BLaER1 treated with 17β-estradiol and CSF1 and Interleukin-3, amounts not matched to agents 10 nM and 100 nM (cell line): Measurements from ENCODE around the gene FOXN3.

Experiments used
- H3K27ac ChIP-seq, 11 experiments: shearing (Covaris generic); formaldehyde crosslinking; 2 replicates each; pipeline ENCODE4 v1.8.1; 2022
- H3K27me3 ChIP-seq, 11 experiments: shearing (Covaris generic); formaldehyde crosslinking; 2 replicates each; pipeline ENCODE4 v1.8.1; 2022
- H3K36me3 ChIP-seq, 11 experiments: shearing (Covaris generic); formaldehyde crosslinking; 2 replicates each; pipeline ENCODE4 v1.8.1; 2022
- H3K4me1 ChIP-seq, 10 experiments: shearing (Covaris generic); formaldehyde crosslinking; 2 replicates each; pipeline ENCODE4 v1.8.1; 2022
- H3K4me2 ChIP-seq, 11 experiments: shearing (Covaris generic); formaldehyde crosslinking; 2 replicates each; pipeline ENCODE4 v1.8.1; 2022
- H3K4me3 ChIP-seq, 10 experiments: shearing (Covaris generic); formaldehyde crosslinking; 2 replicates each; pipeline ENCODE4 v1.8.1; 2022
- H3K9ac ChIP-seq, 11 experiments: shearing (Covaris generic); formaldehyde crosslinking; 2 replicates each; pipeline ENCODE4 v1.8.1; 2022
- H3K9me3 ChIP-seq, 11 experiments: shearing (Covaris generic); formaldehyde crosslinking; replicated peaks in 1 of 11; 2 replicates each; pipeline ENCODE4 v1.8.1; 2022
- H4K20me1 ChIP-seq, 11 experiments: shearing (Covaris generic); formaldehyde crosslinking; 2 replicates each; pipeline ENCODE4 v1.8.1; 2022
- Cebpa-rat ChIP-seq, 11 experiments: shearing (Covaris generic); IDR thresholded peaks; 2 replicates each; pipeline ENCODE4 v1.8.1; 2022

FOXN3 gene

GRCh38 chr14:89415159-89415558, 1.9 kb downstream of the FOXN3 start:
- H3K4me1 ChIP-seq = peaks cover 44 to 56% (median 51%) of the 10 kb centered on the region in 10 experiments
- peak overlapping the region in 10 of 11 experiments; percentile 89 to 98 (median 93); a peak in 15 of 22 replicates for H3K27ac ChIP-seq
- TF ChIP-seq Cebpa-rat (IDR thresholded peaks at IDR 0.05) = no peak
- peaks cover 23 to 39% (median 29%) of the 10 kb centered on the region in 11 experiments for H3K36me3 ChIP-seq
- H3K4me2 ChIP-seq = peak overlapping the region; percentile 70 to 96 (median 83)
- peak overlapping the region; percentile 92 to 99 (median 95); a peak in 21 of 22 replicates for H3K9ac ChIP-seq
- H4K20me1 ChIP-seq = peaks cover 0 to 11% (median 0%) of the 10 kb centered on the region in 11 experiments; a peak in 8 of 22 replicates
- peak overlapping the region; percentile 86 to 100 (median 97); a peak in 18 of 20 replicates for H3K4me3 ChIP-seq
- H3K27me3 ChIP-seq = no peaks in the 10 kb centered on the region
- peaks cover 0 to 17% (median 14%) of the 10 kb centered on the region in 11 experiments; a peak in 13 of 22 replicates for H3K9me3 ChIP-seq

- Histone ChIP-seq H3K4me1 (peaks cover 54 to 69% (median 59%) of the 10 kb centered on the region in 10 experiments), H3K27ac (no peak overlapping the region), H3K4me2 (peak overlapping the region in 1 of 11 experiments; percentile 97; a peak in 1 of 22 replicates), H3K9me3 (peaks cover 0 to 17% (median 14%) of the 10 kb centered on the region in 11 experiments; a peak in 13 of 22 replicates), H3K4me3 (no peak overlapping the region), H4K20me1 (peaks cover 12 to 37% (median 20%) of the 10 kb centered on the region in 11 experiments; a peak in 13 of 22 replicates), H3K27me3 (no peaks in the 10 kb centered on the region), H3K36me3 (peaks cover 25 to 54% (median 40%) of the 10 kb centered on the region in 11 experiments), H3K9ac (no peak overlapping the region)
- TF ChIP-seq Cebpa-rat (IDR thresholded peaks at IDR 0.05) = no peak
Measured at GRCh38 chr14:89411976-89412375, 5.1 kb downstream of the FOXN3 start.

- Histone ChIP-seq H4K20me1 (peaks cover 8 to 57% (median 26%) of the 10 kb centered on the region in 11 experiments; a peak in 14 of 22 replicates), H3K36me3 (peaks cover 35 to 74% (median 53%) of the 10 kb centered on the region in 11 experiments), H3K27ac (peak overlapping the region; percentile 33 to 80 (median 68); a peak in 19 of 22 replicates), H3K4me2 (peak overlapping the region; percentile 68 to 97 (median 86)), H3K4me1 (peaks cover 49 to 72% (median 56%) of the 10 kb centered on the region in 10 experiments), H3K27me3 (no peaks in the 10 kb centered on the region), H3K9me3 (peaks cover 0 to 17% (median 14%) of the 10 kb centered on the region in 11 experiments; a peak in 15 of 22 replicates), H3K4me3 (peak overlapping the region; percentile 3 to 58 (median 36); a peak in 13 of 20 replicates), H3K9ac (peak overlapping the region; percentile 37 to 71 (median 58); a peak in 20 of 22 replicates)
- no peak for TF ChIP-seq Cebpa-rat (IDR thresholded peaks at IDR 0.05)
Measured at GRCh38 chr14:89409961-89410360, 7.1 kb downstream of the FOXN3 start.

GRCh38 chr14:89408907-89409700, 7.9 kb downstream of the FOXN3 start:
- H3K4me2 ChIP-seq = peak overlapping the region; percentile 68 to 97 (median 86); a peak in 21 of 22 replicates
- H3K27ac ChIP-seq = peak overlapping the region in 7 of 11 experiments; percentile 39 to 80 (median 68); a peak in 10 of 22 replicates
- peaks cover 42 to 78% (median 60%) of the 10 kb centered on the region in 11 experiments for H3K36me3 ChIP-seq

GRCh38 chr14:89407856-89408255, 9.2 kb downstream of the FOXN3 start:
- peak overlapping the region in 4 of 11 experiments; percentile 26 to 39 (median 32); a peak in 5 of 22 replicates for H3K27ac ChIP-seq

More at GRCh38 chr14:89408907-89409700, 7.9 kb downstream of the FOXN3 start:
- Histone ChIP-seq H3K9ac (peak overlapping the region in 3 of 11 experiments; percentile 37 to 68 (median 40); a peak in 5 of 22 replicates), H3K9me3 (peaks cover 0 to 18% (median 14%) of the 10 kb centered on the region in 11 experiments; a peak in 15 of 22 replicates), H3K4me1 (peaks cover 44 to 64% (median 48%) of the 10 kb centered on the region in 10 experiments), H4K20me1 (peaks cover 7 to 58% (median 34%) of the 10 kb centered on the region in 11 experiments; a peak in 14 of 22 replicates), H3K4me3 (no peak overlapping the region), H3K27me3 (no peaks in the 10 kb centered on the region)
- TF ChIP-seq Cebpa-rat (IDR thresholded peaks at IDR 0.05) = no peak

GRCh38 chr14:89406941-89407340, 10.1 kb downstream of the FOXN3 start:
- Histone ChIP-seq H3K9me3 (peaks cover 0 to 30% (median 19%) of the 10 kb centered on the region in 11 experiments; a peak in 17 of 22 replicates), H3K27ac (peak overlapping the region in 7 of 11 experiments; percentile 1 to 39 (median 32); a peak in 8 of 22 replicates), H3K9ac (peak overlapping the region in 1 of 11 experiments; percentile 49; a peak in 3 of 22 replicates), H3K4me1 (peaks cover 53 to 73% (median 62%) of the 10 kb centered on the region in 10 experiments), H3K4me2 (peak overlapping the region; percentile 24 to 82 (median 49); a peak in 21 of 22 replicates), H3K4me3 (no peak overlapping the region), H3K36me3 (peaks cover 44 to 81% (median 67%) of the 10 kb centered on the region in 11 experiments), H3K27me3 (no peaks in the 10 kb centered on the region), H4K20me1 (peaks cover 10 to 72% (median 43%) of the 10 kb centered on the region in 11 experiments; a peak in 14 of 22 replicates)
- no peak for TF ChIP-seq Cebpa-rat (IDR thresholded peaks at IDR 0.05)

More at GRCh38 chr14:89407856-89408255, 9.2 kb downstream of the FOXN3 start:
- H3K4me1 ChIP-seq = peaks cover 45 to 64% (median 53%) of the 10 kb centered on the region in 10 experiments
- H3K9ac ChIP-seq = peak overlapping the region in 1 of 11 experiments; percentile 16; a peak in 1 of 22 replicates
- H3K9me3 ChIP-seq = peaks cover 0 to 30% (median 25%) of the 10 kb centered on the region in 11 experiments; a peak in 17 of 22 replicates
- peaks cover 10 to 64% (median 35%) of the 10 kb centered on the region in 11 experiments; a peak in 14 of 22 replicates for H4K20me1 ChIP-seq
- H3K36me3 ChIP-seq = peaks cover 48 to 83% (median 69%) of the 10 kb centered on the region in 11 experiments
- peak overlapping the region; percentile 1 to 82 (median 49); a peak in 17 of 22 replicates for H3K4me2 ChIP-seq
- TF ChIP-seq Cebpa-rat (IDR thresholded peaks at IDR 0.05) = no peak
- no peaks in the 10 kb centered on the region for H3K27me3 ChIP-seq
- H3K4me3 ChIP-seq = no peak overlapping the region

GRCh38 chr14:89406361-89406760, 10.7 kb downstream of the FOXN3 start:
- Histone ChIP-seq H3K27ac (peak overlapping the region in 4 of 11 experiments; percentile 0 to 33 (median 29); a peak in 3 of 22 replicates), H4K20me1 (peaks cover 15 to 78% (median 49%) of the 10 kb centered on the region in 11 experiments; a peak in 14 of 22 replicates)

GRCh38 chr14:89405712-89406111, 11.3 kb downstream of the FOXN3 start:
- Histone ChIP-seq H3K36me3 (peaks cover 38 to 81% (median 61%) of the 10 kb centered on the region in 11 experiments), H4K20me1 (peaks cover 19 to 80% (median 55%) of the 10 kb centered on the region in 11 experiments; a peak in 15 of 22 replicates)
- no peak for TF ChIP-seq Cebpa-rat (IDR thresholded peaks at IDR 0.05)

More at GRCh38 chr14:89406361-89406760, 10.7 kb downstream of the FOXN3 start:
- Histone ChIP-seq H3K27me3 (no peaks in the 10 kb centered on the region), H3K4me3 (no peak overlapping the region), H3K9ac (no peak overlapping the region), H3K9me3 (peaks cover 0 to 26% (median 15%) of the 10 kb centered on the region in 11 experiments; a peak in 17 of 22 replicates), H3K4me2 (peak overlapping the region in 2 of 11 experiments; percentile 80 to 82; a peak in 3 of 22 replicates), H3K36me3 (peaks cover 40 to 81% (median 62%) of the 10 kb centered on the region in 11 experiments), H3K4me1 (peaks cover 52 to 77% (median 65%) of the 10 kb centered on the region in 10 experiments)
- no peak for TF ChIP-seq Cebpa-rat (IDR thresholded peaks at IDR 0.05)

More at GRCh38 chr14:89405712-89406111, 11.3 kb downstream of the FOXN3 start:
- Histone ChIP-seq H3K9me3 (peaks cover 0 to 20% (median 11%) of the 10 kb centered on the region in 11 experiments; a peak in 14 of 22 replicates), H3K4me1 (peaks cover 46 to 73% (median 60%) of the 10 kb centered on the region in 10 experiments), H3K4me3 (no peak overlapping the region), H3K4me2 (no peak overlapping the region), H3K9ac (no peak overlapping the region), H3K27ac (no peak overlapping the region), H3K27me3 (no peaks in the 10 kb centered on the region)
